GM19025 (cell line): ENCODE data around the gene SPINK2.

ENCODE experiments used
- ATAC-seq: cut with Tn5 transposase; IDR thresholded peaks from one replicate; pipeline ENCODE4 v1.9.1; 2021; ENCODE audit warnings: mild to moderate bottlenecking, low read depth, moderate library complexity; ENCODE audit not compliant: unreplicated experiment

The SPINK2 gene, protein sequence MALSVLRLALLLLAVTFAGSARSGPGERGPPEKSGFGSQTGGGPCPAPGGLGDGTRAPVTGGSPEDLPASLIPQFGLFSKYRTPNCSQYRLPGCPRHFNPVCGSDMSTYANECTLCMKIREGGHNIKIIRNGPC

DNA sequence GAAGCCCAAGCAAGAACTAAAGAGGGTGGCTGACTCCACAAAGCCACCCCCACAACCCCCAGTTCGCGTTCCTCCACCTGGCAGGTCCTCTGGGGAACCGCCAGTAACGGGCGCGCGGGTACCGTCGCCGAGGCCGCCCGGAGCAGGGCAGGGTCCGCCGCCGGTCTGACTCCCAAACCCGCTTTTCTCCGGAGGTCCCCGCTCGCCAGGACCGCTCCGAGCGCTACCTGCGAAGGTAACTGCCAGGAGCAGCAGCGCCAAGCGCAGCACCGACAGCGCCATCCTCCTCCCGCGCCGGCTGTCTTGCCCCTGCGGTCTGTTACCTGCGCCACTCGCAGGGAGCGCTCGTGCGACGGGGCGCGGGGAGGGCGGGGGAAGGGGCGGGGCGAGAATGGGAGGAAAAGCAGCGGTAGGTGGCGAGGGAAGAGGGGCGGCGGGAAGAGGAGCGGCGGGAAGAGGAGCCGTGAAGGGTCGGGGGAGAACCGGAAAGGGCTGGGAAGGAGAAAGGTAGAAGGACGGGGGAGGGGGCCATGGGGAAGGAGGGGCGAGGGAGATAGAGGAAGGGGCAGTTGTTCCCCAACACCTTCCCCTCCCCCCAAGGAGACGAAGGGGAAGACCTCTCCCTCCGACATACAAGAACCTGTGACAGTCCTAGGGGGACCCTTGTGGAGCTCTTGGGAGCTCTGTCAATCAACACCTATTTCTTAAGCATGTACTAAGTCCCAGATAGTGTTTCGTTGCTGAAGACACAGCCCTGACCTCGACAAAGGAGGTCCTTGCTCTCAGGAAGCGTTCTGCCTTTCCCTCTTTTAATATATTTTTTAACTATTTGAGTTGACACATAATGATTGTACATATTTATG is at the start of gene SPINK2:
Gene SPINK2, minus strand, starts transcription at position 321 of the 863 bp plus-strand sequence. Its CDS starts 39 bp downstream, at position 282.
- ATAC-seq = peak; percentile 47

DNA sequence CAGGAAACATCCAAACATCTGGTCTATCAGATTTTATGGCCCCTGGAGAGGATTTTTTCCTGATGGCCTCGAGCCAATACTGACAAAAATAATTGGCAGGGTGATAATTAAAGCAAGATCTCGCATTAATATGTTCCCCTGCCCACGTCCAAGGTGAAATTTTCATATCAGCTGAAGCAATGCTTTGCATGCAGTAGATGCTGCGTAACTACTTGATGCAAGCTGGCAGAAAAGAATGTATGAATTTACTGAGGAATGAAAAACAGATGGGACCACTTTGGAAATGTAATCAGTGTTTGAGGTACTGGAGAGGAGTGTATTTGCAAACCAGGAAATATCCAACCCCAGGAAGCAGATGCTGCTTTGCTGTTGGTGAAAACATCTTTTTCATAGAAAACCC is 49.4 kb upstream of the SPINK2 start:
- no peak for ATAC-seq

DNA sequence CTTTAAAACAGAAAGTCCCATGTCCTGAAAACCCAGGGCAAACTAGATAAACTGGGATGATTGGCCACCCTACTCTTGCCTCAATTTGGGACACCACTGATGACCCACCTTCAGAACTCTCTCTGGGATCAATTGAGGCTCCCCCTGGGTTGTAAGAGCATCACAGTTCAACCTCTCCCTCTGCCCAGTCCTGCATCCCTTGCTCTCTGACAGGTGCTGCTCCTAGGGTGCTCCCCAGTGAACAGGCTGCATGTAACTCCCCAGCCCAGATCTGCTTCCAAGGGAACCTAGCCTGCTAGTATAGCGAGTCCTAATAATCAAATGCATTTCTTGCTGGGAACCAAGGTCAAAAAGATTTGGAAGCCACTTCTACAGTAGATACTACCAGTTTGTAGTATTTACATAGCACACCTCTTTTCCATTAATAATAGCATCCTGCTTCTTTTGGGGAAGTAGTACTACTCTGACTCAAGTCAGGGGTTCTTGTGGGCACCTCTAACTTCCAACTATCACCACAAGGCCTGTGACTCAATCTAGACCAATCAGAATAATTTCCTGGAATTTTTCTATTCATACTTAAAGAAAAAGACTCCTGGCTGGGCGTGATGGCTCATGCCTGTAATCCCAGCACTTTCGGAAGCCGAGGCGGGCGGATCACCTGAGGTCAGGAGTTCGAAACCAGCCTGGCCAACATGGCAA is 42.1 kb upstream of the SPINK2 start:
- ATAC-seq = no peak

DNA sequence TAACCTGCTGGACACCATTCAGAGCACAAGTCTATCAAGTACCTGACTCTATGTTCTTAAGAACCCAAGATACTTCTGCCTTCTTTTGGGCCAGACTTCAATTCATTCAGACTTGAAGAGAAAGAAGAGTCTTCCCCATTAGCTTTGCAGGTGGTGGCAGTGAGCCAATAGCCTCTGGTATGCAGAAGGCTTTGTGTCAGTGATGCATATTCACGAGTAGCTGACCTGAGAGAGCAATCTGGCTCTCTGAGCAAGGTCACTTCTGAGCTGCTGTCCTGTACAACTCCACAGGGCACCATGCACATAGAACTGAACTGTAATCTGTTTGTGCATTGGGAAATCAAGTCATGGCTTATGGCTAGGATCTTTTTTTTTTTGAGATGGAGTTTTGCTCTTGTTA is 39.9 kb upstream of the SPINK2 start:
- no peak for ATAC-seq

DNA sequence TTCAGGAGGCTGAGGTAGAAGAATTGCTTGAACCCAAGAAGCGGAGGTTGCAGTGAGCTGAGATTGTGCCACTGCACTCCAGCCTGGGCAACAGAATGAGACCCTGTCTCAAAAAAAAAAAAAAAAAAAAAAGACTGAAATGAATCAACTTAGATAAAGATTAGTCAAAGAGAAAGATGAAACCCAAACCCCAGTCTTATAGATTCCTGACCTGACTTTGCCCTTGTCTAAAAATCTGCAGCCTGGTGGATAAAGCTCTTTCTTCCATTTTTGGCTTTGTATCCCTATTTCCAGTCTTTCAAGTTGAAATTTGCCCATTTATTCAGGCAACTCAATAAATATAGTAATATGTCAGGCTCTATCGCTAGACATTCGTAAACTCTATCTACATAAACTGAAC is 39.3 kb upstream of the SPINK2 start:
- no peak for ATAC-seq

DNA sequence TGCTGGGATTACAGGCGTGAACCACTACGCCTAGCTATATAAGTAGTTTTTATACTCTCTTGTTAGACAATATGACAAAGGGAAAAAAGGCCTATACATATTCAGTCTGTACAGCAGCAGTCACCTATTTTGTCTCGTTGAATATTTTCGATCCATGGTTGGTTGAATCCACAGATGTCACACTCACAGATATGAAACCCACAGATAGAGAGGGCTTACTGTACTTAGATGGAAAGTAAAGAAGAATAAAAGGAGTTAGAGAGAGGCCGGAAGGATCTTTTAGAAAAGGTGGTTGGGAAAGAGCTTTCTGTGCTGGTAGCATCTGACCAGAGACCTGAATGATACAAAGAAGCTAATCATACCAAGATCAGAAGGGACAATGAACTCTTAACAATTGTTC is 38.3 kb upstream of the SPINK2 start:
- no peak for ATAC-seq

DNA sequence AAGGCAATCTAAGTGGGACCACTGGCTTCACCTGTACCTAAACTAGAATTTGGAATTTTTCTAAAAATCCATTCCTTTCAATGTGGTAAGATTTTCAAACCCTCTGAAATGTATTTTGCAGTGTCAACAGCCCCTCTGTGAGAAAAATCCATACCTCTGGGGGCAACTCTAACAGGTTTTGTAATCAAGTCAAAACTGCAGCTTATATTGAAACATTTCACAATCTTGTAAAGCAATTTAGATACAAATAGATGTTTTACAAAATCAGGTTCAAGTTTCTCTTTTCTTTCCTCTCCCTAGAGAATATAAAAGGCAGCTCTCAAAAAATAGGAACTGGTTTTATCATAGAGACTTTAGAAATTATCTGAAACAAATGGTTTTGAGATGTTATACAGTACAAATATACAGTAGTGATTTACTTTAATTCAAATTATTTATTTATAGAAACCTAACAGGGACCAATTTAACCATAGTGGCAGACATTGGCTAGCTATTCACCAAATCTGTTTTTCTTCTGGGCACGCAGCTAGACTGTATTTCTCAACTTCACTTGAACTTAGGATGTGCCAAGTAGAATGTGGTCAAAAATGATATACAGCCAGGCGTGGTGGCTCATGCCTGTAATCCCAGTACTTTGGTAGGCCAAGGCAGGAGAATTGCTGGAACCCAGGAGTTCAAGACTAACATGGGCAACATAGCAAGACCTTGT is 36.3 kb upstream of the SPINK2 start:
- no peak for ATAC-seq

DNA sequence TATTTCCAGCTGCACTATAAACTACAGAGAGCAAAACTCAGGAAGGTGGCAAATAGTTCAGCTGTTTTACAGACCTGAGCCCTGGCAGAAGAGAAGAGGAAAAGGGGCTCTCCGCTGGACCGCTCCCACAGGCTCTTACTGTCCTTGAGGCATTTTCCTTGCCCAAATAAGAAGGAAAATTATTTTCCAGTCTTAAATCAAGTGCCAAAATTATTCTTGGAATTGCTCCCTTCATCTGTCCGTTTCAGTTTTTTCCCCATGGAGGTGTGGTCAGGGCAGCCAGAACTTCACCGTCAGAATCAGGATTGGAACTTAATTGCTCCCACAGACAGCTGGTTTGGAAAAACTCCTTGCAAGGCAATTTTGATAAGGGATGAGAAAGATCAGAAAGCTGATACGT is 35.2 kb upstream of the SPINK2 start:
- no peak for ATAC-seq

DNA sequence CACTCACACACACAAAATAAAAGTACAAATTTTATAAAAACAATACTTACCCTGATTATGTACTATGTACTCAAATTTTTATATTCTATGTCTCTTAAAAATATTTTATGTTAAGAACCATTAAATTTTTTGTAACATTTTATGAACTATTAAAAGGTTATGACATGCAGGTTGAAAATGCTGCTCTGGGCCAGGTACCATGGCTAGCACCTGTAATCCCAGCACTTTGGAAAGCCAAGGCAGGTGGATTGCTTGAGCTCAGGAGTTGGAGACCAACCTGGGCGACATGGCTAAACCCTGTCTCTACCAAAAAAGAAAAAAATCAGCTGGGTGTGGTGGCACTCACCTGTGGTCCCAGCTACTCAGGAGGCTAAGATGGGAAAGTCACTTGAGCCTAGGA is 29.4 kb upstream of the SPINK2 start:
- ATAC-seq = no peak

DNA sequence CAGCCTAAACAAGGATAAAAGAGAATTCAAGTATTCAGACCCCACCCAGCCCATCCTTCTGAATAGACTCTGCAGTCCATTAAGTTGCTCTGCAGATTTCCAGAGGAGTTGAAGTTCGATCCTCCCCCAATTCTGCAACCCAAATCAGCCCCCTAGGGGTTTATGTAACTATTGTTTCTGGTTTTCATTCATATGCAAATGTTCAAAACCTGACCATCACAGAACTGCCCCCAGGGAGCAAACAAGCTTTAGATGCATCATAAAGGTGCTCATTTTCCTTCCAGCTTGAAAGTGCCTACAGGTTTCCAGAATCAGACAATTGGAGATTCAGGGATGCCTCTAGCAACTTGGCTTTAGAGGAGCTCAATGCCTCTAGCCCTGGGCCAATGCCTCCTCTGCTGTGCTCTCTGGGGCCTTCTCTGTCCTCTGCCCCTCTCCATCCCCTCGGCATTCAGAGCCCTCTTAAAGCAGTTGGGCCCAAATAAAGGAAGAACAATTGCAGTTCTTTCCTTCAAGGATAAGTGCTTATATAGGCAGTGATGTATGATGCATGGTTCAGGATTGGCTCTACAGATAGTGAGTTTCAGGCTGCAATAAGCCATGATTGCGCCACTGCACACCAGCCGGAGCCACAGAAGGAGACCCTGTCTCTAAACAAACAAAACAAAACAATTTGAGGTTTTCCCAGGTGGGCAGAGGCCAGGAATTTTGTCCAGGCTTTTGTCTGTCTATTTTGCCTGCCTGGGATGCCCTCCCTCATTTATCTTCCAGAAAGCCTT is 23.5 kb upstream of the SPINK2 start:
- no peak for ATAC-seq

DNA sequence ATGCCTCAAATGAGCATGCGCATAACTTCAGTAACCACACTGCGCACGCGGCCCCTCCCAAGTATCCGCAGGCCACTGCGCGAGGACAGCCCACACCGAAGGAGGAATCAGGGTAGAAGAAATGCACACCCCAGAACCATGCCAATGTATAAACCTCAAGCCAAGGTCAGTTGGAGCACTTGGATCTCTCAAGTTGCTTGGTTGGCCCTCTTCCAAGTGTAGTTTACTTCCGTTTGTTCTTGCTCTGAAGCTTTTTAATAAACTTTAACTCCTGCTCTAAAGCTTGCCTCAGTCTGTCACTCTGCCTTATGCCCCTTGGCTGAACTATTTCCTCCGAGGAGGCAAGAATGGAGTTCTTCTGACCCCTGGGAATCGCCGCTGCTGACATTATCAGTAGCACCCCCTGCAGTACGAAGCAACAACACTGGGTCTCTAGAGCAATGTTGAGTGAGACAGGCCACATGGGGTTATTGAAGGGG is 22.0 kb upstream of the SPINK2 start:
- no peak for ATAC-seq

DNA sequence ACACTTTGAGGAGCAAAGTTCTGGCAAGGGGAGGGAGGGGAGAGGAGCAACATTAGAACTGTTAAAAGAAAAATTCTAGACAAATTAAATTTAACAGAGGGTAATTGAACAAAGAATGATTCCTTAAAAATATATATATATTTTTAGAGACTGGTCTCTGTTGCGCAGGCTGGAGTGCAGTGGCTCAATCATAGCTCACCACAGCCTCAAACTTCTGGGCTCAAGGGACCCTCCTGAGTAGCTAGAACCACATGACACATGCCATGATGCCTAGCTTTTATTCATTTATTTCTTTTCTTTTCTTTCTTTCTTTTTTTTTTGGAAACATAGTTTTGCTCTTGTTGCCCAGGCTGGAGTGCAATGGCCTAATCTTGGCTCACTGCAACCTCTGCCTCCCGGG is 19.1 kb upstream of the SPINK2 start:
- no peak for ATAC-seq

DNA sequence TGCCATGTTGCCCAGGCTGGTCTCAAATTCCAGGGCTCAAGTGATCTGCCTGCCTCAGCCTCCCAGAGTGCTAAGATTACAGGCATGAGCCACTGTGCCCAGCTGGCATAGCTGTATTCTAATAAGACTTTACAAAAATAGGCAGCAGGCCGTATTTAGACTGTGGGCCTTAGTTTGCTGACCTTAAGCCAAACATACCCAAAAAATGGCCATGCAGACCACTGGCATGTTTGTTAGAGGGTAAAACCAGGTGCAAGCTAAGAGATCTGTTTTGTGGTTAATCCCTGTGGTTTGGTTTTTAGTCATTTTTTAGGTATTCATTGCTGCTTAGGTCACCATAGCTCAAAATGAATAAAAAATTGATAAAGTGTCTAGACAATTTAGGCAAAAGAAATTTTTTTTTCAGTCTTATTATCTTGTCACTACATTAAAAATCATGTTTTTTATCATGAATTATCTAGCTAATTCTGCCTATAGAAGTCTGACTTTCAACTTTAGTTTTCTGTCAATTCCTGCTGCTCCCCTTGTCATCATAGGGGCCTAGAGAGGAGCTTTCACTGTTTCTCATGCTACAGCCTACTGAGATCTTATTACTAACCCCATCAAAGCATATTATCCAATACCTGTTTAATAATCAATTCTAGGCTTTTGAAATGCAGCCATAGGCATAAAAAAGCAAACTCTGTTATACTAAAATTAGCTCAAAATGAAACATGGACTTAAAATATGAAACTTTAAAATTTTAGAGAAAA is 7.5 kb upstream of the SPINK2 start:
- peak; percentile 41 for ATAC-seq

DNA sequence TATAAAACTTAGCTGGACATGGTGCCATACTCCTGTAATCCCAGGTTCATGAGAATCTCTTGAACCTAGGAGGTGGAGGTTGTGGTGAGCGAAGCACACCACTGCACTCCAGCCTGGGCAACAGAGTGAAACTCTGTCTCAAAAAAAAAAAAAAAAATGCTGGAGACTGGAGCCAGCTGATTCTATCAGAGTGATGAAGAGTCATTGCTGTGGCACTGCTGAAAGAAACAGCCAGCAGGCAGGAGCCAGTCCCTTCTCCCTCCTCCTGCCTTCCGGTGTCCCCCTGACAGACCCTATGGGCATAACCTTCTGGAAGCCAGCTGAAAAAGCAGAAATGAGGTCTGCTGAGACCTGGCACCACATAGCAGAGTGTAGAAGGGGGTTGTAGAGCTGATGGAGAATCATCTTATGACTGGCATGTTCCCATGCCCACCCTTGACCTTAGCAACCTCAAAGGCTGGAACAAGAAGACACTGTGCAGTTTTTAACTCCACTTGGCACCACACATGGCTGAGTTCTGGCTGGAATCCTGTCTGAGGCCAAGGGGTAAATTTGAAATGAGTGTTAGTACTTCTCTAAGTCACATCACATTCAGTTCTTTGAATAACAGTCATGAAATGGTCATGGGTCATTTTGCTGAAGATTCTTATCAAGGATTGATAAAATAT is 2.6 kb upstream of the SPINK2 start:
- ATAC-seq = no peak

DNA sequence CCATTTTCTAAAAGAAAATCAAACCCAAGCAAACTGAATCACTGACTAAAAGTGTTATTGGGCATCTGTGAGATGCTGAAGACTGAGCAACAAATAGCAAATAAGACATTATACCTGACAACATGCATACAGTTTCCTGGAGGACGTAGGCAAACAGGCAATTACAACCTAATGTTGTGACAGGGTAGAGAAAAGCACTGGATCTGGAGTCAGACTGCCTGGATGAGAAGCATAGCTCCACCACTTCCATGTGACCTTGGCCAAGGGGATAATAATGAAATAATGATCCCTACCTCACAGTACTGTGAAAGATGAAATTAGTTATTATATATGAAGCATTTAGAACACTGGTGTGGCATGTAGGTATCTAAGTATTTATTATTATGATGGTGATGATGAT is 2.7 kb downstream of the SPINK2 start:
- ATAC-seq = no peak

DNA sequence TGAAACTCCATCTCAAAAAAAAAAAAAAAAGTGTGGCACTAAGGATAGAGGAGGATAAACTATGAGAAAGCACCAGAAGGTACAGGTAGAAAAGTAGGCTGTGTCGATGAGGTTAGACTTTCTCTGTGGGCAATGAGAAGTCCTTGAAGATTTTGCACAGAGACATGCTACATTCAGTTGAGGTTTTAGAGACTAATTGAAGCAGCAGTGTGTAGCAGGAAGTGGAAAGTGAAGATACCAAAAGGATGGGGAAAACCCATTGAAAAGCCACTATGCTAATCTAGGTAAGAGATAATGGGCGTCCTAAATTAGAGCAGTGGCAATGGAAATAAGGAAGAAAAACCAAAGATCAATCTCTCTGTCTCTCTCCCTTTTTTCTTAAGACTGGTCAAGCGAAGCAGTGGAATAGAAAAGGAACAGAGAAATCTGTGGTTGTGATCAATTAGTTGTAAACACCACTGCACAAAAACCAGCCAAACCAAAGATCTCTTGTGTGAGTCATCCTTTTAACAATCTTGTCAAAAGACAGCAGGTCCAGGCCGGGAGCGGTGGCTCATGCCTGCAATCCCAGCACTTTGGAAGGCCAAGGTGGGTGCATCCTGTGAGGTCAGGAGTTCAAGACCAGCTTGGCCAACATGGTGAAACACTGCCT is 3.5 kb downstream of the SPINK2 start:
- ATAC-seq = peak; percentile 88

DNA sequence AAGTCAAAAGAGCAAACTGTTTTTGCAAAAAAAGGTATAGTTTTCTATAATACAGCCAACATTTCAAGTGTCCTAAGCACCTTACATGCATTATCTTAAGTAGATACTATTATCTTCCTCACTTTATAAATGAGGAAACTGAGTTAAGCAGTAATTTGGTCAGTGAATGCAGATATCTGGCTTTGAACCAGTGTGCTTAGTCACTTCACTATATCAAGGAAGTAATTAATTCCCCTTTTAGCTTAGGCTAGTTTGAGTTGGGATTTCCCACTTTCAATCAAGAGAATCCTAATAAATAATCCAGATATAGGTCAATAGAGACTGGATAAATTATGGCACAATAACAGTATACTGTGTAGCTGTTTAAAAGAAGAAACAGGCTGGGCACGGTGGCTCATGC is 14.8 kb downstream of the SPINK2 start:
- ATAC-seq = no peak

DNA sequence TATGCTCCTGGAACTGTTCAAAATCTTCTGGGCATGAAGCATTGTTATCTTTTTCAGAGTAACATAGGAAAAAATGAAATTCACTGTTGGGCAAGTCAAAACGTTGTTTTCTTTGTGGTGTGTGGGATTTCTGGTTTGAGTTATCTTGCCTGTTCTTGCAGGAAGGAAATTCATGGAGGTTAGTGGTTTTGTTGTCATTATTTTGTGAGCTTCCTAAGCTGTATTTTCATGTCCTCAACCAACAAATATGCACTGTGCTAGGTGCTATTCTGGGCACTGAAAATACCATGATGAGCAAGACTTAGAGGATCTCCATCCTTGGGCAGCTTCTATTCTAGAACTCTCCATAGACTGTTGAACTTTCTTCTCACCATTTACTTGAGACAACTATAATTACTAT is 16.9 kb downstream of the SPINK2 start:
- ATAC-seq = no peak
